ENCODE results near the gene TNFAIP8L3.
"Not testable (repeated sequence)": the region's sequence is repeated elsewhere in the genome, so short reads cannot be mapped to it uniquely, and the experiment has no call there.

Gene TNFAIP8L3

DNA sequence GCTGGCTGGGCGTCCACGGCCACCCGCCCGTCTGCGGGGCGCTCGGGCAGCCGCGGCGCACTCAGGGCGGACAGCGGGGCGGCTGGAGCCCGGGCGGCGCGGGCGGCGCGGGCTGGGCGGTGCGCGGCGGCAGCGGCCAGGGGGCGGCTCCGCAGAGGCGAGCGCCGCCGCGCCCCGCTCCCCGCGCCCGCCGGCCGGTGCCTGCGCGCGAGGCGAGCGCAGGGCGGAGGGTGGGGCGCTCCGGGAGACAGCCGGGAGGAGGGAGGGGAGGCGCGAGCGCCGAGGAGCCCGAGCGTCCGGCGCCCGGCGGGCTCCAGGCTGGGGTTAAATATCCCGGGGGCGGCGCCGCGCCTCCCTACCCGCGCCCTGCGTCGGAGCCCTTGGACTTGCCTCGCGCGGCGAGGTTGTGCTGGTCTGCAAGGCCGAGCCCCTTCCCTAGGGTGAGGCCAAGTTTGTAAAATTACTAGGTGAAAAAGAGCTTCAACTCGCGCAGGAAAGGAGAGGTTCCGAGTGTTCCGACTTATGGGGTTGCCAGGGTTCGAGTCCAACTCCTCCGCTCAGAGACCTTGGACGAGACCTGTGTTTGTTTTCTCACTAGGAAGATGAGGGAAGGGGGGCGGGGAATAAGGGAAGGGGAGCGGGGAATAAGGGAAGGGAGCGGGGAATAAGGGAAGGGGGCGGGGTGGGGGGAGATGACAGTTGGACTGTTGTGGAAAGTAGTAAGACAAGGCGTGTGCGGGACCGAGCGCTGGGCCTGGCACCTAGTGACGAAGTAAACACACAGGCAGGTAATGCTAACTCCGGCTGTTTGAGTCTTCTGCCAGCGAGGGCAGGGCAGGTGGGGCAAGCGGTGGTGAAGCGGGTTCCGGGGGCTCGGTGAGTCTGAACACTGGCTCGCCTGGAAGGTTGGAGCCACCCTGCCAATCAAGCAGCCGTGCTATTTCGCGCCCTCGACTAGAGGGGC is at the start of gene TNFAIP8L3:
TNFAIP8L3 (minus strand) TSS at position 301 of the 964 bp plus-strand sequence. CDS start 311 bp downstream, outside the sequence.
- no peak for DNase-seq

DNA sequence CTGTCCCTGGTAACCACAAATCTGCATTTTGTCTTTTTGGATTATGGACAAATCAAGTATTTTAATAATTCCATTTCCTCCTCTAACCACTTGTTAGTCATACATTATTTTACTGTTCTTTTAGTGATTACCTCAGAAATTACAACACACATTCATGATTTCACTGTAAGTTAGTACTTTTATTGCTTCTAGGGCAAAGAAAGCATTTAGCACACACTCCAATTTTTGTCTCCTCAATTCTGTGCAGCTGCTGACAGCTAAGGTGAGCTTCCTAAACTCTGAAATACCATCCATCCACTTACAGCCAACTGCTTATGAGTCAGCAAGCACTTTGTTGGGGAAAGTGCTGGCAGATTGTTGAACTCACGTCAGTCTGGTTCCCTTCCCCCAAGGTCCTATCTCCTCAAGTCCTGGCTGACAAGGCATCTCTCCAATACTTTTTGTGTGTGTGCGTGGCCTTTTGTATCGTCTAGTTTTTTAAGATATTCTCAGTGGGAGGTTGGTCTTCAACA is 49.4 kb upstream of the TNFAIP8L3 start:
- peak; percentile 44 to 51 for DNase-seq

DNA sequence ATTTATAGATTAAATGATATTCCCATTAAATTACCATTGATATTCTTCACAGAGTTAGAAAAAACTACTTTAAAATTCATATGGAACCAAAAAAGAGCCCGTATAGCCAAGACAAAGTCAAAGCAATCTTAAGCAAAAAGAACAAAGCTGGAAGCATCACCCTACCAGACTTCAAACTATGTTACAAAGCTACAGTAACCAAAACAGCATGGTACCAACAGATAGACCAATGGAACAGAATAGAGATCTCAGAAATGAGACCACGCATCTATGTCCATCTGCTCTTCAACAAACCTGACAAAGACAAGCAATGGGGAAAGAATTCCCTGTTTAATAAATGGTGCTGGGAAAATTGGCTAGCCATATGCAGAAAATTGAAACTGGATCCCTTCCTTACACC is 45.6 kb upstream of the TNFAIP8L3 start:
- not testable (repeated sequence) for DNase-seq

DNA sequence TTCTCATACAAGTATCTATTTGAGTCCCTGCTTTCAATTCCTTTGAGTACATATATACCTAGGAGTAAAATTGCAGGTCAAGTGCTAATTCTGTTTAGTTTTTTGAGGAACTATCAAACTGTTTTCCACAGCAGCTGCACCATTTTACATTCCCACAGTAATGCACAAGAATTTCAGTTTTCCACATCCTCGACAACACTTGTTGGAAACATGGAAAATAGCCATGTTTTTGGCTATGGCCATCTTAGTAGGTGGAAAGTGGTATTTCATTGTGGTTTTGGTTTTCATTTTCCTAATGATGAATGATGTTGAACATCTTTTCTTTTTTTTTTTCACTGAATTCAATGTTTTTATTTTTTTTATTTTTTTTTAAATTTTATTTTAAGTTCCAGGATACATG is 44.4 kb upstream of the TNFAIP8L3 start:
- DNase-seq, result no peak

DNA sequence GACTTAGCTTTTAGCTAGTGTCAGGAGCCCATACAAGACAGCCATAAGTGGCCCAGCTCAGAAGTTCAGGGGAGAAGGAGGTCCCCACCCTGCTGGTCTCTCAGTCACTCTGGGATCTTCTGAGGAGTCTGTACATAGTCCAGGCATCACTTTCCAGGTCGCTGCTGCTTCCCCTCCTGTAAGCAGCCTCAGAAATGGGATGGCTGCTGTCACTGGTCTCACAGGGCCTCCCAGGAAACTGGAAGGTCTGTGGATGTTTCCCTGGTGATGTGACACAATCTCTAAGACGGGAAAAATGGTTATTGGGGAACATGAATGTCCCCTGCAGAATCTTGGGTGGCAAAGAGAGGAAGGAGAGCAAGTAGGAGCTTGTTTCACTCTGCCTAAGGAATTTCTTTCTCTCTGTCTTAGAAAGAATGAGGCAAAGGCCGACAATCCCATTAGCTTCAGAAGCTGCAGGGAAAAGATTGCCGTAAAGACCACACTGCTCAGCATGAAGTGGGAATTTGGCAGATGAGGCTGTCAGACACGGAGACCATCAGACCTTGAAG is 43.2 kb upstream of the TNFAIP8L3 start:
- DNase-seq, result no peak

DNA sequence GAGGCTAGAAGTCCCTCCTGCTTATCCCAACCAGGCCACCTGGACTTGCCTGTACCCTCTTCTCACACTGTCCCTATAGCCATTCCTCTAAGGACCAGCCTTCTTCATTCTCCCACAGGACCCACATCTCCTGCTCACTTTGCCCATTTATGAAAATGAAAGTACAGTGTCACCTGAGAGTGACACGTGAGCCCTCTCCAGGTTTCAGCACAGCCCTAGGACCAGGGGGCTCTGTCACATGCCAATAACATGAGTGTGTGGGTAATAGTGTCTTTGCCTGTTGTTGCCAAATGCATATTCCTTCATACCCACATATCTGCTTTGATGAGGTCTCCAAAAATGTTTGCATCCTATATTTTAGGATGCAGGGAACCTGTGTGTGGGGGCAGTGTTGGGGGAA is 42.3 kb upstream of the TNFAIP8L3 start:
- no peak for DNase-seq

DNA sequence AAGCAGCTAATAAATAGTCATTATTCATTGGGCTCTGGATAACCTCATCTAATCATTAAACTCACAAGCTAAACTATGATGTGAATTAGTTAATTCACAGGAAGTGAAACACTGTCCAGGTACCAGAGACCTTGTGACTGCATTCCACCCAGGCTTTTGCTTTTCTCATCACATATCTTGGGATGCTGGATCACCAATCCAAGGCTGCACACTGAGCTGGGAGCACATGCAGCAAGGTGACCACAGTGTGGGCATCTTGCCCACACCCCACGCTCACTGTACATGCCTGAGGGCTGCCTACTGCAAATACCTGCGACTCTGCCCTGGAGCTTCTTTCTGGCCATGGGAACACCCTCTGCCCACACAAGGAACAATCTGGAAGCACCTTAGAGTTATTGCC is 40.6 kb upstream of the TNFAIP8L3 start:
- no peak for DNase-seq

DNA sequence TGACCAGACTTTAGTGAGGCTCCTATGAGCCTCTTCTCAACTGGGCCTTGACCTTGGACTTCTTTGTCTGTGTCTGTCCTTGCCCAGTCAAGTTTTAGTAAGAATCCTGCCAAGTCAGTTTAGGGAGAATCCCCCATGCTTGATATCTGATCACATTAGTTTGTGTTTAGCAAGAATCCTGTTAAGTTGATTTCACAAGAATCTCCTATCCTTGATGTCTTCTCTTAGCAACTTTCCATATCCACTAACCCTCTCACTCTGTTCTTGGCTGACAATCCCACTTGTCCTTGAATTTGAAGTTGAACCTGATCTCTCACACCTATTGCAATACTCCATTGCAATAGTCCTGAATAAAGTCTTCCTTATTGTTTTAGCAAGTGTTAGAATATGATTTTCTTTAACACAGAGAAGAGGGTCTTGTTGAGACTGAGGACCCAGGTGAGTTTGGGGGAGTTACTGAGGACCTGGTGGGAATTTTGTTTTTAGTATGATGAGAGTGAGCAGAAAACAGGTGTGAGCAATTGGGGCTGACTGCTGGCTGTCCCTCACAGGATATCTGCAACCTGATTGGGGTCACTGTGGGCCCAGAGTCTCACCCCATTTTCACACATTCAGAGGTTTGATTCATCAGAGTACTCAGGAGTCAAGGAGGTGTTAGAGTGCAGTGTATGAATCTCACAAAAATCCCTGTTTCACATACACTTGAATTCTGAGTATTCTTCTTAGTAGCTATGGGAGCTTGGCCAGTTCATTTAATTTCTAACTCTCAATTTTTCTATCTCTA is 39.9 kb upstream of the TNFAIP8L3 start:
- DNase-seq, result no peak

DNA sequence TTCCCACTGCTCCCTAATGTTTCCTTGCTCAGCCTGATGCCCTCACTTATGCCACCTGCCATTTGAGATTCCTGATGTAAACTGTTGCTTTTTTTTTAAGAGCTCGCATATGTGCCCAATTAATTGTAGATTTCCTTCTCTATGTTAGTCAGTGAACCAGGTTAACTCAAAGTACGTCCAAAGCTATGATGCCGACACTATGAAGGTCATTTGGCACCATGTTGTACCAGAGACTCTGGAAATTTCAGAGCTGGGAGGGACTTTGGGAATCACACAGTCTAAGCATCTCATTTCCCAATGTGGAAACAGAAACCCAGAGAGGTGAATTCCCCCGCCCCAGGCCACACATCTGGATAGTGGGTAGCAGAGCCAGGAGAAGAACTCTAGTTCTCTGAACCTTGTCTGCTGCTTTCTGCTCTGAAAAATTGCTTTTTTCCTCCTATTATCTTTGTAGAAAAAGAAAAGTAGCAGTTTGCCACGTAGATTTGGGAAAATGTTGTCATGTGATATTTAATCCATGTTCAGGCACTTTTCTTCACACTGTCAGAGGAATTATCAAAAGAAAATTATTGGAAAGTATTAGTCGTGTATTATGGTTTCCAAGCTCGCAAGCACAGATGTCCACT is 38.5 kb upstream of the TNFAIP8L3 start:
- no peak for DNase-seq

DNA sequence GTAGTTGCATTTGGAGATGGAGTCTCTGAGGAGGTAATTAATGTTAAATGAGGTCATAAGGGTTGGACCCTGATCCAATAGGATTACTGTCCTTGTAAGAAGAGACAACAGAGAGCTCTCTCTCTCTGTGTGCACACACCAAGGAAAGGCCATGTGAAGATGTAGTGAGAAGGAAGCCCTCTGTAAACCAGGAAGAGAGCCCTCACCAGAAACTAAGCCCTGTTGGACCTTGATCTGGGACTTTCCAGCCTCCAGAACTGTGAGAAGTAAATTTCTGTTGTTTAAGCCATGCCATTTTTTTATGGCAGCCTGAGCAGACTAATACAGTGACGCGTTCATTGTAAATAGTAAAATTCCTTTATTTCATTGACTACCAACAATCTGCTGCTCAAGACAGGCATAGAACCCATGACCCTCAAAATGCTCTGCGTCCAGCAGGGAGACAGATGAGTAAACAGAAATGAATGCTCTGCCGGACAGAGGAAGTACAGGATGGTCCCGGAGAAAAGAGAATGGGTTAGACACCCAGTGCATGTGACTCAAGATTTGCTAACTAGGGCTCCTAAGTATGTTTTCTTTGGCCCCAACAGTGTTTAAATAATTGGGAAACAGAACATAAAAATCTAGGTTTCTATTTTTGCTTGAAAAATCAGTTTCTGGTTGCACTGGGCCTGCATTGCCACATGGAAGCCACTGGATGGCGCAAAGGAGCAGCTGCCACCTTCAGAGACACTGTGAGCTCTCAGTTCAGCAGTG is 37.9 kb upstream of the TNFAIP8L3 start:
- peak in 1 of 2 donors; percentile 65 for DNase-seq

DNA sequence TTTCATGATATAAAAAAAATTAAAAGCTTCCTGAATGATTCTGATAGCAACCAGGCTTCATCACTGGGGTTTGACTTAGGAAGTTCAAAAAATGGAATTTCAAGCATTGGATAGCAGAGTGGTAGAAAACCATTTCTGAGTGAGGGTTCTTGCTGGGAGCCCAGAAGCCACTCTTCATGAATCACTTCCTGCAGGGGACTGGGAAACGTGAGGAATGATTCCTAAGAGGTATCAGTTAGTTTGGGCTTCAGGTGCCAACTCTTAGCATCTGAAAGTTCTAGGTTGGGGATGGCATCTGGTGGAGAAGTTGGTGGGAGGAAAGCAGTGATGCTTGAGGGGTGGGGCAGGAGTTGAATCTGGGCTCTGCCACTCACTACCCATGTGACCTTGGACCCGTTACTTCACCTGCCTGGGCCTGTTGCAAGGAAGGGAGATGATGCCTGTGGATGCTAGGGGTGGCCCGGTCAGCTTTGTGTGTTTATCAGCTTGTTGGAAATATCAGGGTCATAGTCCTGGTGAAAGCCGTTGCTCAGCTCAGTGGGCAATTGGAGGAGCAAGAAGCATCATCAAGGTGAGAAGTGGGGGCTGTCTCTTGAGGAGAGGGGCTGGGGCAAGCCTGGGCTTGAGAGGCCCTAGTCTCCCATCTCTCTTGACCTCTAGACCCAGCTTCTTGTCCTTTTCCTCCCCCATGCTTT is 37.0 kb upstream of the TNFAIP8L3 start:
- no peak for DNase-seq

DNA sequence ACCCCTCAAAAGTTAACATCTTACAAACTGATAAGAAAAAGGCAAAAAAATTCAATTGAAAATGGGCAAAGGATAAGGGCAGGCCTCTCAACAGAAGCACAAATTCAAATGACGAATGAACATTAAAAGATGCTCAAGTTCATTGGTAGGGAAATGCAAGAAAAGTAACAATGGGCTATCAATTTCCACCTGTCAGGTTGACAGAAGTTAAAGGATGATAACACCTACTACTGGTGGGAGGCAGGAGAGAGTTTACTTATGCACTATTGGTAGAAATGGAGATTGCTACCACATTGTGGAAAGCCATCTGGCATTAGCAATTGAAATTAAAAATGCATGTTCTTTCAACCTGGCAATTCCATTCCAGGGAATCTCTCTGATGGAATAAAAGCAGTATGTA is 35.6 kb upstream of the TNFAIP8L3 start:
- DNase-seq, result no peak

DNA sequence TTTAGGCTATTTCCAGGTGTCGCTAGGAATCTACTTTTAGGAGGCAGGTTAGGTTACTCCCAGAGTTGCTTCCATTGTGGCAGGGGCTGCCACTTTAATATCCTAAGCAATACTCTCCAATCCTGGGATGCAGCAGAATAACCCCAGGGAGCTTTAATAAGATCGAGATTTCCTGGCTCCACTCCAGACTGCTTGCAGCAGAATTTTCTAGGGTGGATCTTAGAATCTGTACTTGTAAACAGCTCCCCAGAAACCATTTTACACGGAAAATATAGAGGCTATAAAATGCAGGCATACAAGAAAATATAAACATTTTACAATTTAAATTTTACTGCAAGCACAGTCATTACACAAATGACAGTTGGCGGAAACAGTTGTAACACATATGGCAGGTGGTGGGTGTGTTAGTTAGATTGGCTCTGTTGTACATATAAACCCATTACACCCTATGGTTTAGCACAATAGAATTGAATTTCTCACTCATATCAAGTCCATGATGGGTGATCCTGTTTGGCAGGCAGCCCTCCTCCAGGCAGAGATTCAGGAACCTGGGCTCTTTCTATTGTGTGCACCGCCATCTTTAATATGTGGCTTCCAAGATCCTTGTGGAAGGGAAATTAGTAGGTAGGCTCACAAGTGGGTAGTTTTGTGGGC is 35.0 kb upstream of the TNFAIP8L3 start:
- no peak for DNase-seq

DNA sequence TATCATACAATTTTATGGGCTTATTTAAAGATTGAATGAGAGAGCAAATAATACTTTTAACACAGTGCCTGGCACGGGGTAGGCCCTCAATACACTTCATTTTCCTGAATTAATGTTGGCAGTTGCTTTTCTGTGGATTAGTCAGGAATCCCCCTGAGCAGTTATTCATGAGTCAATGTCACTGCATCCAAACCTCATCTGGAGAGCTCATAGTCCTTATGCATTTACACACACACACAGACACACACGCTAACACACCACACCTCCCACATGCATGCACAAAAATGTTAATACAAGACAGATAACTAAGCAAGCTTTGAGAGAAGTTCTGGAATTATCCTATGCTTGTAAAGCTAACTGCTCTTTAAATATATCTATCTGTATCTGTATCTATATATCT is 34.0 kb upstream of the TNFAIP8L3 start:
- DNase-seq, result no peak

DNA sequence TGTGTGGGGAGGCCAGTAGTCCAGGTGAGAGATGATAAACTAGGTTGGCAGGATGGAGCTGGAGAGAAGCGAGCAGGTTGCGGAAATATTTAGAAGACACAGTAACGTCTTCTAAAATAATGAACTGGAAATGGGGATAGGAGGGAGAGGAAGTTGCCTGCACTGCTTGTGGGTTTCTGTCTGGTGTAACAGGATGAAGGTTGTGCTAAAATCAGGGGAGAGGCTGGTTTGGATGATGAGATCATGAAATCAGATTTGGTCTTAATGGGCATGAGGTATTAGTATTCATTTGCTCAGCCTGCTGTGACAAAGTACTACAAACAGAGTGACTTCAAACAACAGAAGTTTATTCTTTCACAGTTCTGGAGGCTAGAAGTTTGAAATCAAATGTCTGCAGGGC is 32.1 kb upstream of the TNFAIP8L3 start:
- DNase-seq, result peak; percentile 47 to 58

DNA sequence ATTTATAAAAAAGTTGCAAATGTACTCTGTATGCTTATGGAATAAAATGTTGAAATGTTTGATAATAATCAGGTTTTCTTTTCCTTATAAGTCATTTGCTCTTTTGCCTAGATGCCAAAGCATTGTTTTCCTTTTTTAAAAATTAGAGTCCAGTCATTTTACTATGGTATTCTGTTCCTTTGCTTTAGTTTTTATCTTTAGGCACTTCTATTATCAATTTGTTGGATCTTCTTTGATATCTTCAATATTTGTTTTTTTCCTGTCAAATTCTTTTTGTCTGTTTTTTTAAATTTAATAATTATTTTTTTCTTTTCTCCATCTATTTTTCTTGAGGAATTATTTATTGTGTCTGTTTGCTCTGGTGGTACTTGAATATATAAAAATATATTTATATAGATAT is 28.3 kb upstream of the TNFAIP8L3 start:
- DNase-seq, result not testable (repeated sequence)

DNA sequence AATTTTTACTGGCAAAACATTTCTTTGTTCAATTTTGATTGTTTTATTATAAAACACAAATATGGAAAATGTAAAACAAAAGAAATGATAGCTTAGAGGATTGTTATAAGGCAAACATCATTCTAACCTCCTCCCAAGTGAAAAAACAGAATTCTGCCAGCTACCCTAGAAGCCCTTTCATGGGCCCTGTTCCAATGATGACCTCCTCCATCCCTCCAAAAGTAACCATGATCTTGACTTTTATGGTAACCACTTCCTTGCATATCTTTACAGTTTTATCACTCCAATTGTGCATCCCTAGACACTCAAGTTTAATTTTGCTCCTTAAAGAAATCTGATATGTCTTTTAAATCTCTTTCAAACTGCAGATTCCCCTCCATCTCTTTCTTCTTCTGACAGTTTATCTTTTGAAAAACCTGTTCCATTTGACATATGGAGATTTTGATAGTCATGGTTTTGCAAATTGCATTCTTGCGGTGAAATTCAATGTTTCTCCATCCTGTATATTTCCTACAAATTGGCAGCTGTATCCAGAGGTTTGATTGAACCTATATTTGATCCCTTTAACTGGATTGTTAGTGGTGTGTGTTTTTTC is 27.0 kb upstream of the TNFAIP8L3 start:
- DNase-seq, result no peak

DNA sequence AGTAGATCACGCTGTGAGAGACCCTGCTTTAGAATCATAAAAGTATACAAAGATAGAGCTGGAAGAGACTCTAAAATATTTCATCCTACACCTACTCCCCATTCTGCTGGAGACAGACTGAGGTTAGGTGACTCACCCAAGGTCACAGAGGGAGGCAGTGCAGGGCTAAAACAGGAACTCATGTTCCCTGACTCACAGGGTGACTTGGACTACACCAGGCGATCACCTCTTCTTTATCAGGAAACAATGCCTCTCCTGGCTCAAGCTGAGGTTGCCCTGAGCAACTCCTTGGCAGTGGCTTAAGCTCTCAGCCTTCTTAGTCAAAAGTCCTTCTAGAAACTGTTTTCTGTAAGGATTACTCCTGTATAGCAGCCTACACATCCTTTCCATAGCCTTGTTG is 26.4 kb upstream of the TNFAIP8L3 start:
- DNase-seq, result peak; percentile 67 to 85

DNA sequence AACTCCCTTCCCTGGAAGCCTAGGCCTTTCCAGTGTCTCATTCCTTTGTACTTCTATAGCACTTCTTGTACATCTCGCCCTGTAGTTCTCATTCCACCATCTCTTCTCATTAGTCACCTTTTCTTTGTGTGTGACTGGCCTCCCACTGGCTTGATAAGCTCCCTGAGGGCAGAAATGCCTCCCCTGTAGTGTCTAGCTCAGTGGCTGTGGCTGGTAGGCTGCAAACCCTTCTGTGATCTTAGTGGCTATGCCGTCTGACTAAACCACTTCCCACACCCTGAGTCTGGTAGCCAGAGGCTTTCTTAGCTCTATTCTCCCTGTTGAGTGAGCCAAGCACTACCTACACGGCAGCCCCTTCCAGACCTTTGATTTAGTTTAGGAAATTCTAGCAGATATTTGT is 24.4 kb upstream of the TNFAIP8L3 start:
- no peak for DNase-seq

DNA sequence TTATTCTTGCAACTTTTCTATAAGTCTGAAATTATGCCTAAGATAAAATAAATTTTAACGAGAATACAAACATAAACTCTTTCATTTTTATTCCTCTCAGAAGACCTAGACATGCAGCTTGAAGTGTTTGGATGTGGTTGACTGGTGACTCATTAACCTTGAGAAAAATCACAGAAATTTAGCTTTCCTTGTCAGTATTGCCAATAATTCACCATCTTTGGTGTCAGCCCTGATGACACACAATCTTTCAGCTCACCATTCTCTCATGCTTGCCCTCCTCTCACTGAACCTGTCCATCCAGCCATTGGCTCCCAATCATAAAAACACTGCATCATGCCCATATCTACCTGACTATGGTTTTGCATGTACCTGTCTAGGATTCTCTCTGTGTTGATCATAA is 22.6 kb upstream of the TNFAIP8L3 start:
- DNase-seq, result no peak
